Measurements from ENCODE around the gene C6orf52.
"Not testable (repeated sequence)": the region's sequence is repeated elsewhere in the genome, so short reads cannot be mapped to it uniquely, and the experiment has no call there.

The C6orf52 gene

DNA sequence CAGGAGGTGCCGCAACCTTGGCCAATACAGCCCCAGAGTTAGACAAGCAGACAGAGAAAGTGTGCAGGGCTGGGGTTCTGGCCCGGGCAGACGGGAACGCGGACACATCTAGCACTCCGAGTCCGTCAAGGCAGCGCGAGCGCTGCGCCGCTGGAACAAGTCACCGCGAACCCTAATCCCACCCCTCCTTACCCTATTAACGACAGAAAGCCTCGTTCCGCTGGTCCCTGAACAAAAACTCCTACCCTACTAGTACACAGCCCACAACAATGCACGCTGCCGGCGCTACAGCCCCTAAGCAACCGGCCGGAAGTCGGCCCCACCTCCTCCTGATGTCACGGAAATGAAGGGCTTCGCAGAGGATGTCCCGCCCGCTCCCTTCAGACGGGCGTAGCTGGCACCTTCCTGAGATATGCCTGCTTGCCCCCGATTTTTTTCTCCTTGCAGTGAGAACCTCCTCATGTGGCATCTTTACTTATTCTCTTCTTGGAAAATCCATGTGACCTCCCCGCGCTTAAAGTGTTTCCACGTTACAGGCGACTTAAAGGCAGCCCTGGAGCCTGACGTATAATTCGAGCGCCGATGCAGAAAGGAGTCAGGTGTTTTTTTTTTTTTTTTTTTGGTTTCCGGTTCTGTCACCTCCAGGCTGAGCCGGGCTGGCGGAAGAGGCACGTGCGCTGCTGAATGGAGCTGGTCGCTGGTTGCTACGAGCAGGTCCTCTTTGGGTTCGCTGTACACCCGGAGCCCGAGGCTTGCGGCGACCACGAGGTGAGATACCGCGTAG, at the start of gene C6orf52, which contains the start of gene PAK1IP1:
TSS of gene C6orf52 (minus strand) at position 315 of the 784 bp plus-strand sequence. CDS start 7,066 bp downstream, outside the sequence.
TSS of gene PAK1IP1 (plus strand) at position 671 of the 784 bp plus-strand sequence. CDS start at position 685, 14 bp downstream.
- DNase-seq = peak; percentile 99

DNA sequence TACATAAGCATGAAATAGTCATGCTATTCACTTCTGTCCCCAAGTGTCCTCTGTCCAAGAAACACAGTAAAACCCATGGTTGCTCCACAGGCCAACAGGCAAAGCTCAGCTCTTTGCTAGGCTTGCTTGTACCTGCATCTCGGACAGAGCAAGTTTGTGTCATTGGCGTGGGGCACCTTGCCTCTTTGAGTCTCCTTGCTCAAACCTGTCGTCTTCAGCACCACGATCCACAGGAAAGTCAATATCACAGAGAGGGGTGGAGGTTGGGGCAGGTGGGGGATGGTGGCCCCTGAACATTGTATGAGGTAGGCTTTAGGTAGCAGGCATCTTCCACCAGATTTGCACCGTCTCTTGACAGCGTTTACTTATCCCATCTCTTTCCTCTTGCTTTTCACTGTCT, 49.1 kb upstream of the C6orf52 start:
- DNase-seq = no peak

DNA sequence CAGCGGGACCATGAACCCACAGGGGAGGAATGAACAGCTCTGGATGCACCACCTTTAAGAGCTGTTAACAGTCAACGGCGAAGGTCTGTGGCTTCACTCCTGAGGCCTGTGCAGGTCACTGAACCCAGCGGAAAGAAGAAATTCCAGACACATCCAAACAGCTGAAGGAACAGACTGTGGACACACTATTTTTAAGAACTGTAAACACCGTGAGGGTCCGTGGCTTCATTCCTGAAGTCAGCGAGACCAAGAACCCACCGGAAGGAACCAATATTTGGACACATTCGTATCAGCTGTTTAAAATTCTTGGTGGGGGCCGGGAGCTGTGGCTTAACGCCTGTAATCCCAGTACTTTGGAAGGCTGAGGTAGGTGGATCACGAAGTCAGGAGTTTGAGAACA, 47.8 kb upstream of the C6orf52 start:
- no peak for DNase-seq

DNA sequence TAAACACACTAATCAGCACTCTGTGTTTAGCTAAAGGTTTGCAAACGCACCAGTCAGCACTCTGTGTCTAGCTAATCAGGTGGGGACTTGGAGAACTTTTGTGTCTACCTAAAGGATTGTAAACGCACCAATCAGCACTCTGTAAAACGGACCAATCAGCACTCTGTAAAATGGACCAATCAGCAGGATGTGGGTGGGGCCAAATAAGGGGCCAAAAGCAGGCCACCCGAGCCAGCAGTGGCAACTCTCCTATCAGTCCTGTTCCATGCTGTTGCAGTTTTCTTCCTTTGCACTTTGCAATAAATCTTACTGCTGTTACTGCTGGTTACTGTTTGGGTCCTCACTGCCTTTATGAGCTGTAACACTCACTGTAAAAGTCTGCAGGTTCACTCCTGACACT, 47.2 kb upstream of the C6orf52 start:
- not testable (repeated sequence) for DNase-seq

DNA sequence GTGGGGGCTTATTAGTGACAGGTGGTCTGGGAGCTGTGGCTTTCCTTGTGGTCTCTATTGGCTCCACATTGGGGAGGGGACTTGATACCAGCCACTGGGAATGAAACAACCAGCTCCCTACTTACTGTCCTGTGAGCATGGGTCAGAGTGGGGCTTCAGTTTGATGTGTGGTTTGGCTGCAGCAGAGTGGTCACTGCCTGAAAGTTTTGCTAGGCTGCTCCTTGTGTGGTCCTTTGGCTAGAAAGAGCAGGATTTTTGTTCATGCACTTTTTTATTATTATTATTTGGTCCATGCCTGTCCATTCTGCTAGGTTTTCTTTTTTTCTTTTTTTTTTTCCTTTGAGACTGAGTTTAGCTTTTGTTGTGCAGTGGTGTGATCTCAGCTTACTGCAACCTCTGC, 45.6 kb upstream of the C6orf52 start:
- no peak for DNase-seq

DNA sequence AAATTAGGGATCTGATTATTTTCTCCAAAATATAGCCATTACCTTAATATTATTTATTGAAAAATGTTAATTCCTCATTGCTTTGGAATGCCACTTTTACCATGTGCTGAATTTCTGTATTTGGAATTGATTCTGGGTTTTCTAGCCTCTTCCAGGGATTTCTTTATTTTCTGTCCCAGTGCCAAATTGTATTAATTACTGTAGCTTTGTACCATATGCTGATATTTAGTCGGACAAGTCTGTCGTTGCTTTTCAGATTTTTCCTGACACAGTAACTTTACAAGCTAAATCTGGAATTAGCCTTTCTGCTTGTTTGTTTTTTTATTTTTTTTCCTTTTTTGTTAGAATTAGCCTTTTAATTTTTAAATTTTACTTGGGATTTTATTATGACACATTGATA, 42.3 kb upstream of the C6orf52 start:
- DNase-seq = no peak

DNA sequence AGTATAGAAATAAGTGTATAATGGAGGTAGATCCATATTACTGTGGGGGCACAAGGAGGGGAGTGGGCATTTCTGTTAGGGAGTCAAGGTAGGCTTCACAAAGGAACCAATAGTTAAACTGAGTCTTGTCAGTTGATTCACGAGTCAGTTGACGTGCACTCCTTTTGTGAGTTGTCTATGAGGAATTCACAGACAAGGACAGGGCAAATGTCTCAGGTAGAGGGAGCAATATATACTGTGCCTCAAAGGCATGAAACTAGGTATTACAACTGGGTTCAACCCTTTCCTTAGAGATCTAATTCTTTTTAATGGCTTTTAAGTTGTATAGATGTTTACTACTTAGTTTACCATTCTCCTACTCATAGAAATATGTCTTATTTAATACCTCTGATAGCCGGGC, 39.4 kb upstream of the C6orf52 start:
- no peak for DNase-seq

DNA sequence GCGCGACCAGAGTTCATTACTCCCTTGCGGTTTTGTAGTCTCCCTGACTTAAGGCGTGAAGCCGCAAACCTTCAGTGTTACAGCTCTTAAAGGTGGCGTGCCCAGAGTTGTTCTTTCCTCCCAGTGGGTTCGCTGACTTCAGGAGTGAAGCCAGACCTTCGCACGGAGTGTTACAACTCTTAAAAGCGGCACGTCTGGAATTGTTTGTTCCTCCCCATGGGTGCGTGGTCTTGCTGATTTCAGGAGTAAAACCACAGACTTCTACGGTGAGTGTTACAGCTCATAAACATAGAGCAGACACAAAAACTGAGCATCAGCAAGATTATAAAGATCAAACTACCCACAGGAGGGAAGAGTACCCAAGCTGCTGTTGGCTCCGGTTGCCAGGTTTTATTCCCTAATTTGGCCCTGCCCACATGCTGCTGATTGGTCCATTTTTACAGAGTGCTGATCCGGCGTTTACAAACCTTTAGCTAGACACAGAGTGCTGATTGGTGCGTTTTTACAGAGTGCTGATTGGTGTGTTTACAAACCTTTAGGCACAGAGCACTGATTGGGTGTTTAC, 38.8 kb upstream of the C6orf52 start:
- no peak for DNase-seq

DNA sequence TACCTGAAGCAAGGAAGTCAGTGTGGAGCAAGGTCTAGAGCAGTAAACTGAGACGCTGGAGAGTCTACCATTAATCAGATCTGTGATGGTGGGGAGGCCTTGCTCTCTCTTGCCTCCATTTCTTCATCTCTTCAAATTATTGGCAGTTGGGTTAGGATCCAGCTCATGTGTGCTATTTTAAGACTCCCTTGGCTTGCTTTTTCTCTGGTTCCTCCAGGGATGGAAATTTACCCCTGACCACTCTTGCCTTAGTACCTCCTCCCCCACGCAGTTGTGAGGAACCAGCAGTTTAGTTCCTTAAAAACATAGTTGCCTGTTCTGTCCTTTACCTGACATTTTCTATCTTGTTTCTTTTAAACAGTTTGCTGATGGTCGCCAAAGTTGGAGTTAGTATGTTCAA, 35.8 kb upstream of the C6orf52 start:
- no peak for DNase-seq

DNA sequence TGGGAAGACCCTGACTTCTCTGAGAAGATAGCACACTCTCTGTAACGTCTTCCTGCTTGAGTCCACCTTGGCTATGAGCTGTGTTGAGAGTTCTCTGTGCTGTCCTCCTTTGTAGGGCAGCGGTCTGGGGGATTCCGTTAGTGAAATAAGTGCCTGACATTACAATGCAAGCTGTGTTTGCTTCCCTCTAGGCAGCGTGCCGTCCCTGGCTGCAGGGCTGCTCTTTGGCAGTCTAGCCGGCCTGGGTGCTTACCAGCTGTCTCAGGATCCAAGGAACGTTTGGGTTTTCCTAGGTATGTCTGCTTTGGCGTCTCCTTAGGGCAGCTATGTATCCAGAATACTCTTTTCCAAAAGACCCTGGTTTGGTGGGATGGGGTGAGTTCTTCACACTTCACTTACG, 31.3 kb upstream of the C6orf52 start:
- DNase-seq = no peak

DNA sequence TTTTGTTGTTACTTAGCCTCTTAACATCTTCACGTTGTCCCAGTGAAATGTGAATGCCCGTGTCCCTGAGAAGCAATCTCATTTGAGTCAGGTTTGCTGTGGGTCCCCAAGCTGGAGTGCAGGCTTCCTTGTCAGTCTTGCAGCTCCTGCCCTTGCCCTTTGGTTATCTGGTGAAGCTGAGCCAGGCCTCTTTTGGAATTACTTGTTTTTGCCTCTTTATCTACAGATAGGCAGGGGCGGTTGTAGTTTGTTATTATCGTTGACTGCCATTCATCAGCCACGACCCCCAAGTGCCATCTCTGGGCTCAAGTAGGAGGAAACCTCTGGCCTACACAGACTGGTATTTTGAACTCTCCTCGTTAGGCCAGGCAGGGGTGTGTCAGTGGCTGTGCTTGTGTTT, 30.6 kb upstream of the C6orf52 start:
- no peak for DNase-seq

DNA sequence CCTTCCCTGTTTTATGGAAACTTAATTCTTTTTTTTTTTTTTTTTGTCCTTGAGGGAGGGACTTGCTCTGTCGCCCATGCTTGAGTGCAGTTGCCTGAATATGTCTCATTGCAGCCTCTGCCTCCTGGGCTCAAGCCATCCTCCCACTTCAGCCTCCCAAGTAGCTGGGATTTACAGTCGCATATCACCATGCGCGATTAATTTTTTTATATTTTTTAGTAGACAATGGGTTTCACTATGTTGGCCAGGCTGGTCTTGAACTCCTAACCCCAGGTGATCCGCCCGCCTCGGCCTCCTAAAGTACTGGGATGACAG, 29.1 kb upstream of the C6orf52 start:
- no peak for DNase-seq

DNA sequence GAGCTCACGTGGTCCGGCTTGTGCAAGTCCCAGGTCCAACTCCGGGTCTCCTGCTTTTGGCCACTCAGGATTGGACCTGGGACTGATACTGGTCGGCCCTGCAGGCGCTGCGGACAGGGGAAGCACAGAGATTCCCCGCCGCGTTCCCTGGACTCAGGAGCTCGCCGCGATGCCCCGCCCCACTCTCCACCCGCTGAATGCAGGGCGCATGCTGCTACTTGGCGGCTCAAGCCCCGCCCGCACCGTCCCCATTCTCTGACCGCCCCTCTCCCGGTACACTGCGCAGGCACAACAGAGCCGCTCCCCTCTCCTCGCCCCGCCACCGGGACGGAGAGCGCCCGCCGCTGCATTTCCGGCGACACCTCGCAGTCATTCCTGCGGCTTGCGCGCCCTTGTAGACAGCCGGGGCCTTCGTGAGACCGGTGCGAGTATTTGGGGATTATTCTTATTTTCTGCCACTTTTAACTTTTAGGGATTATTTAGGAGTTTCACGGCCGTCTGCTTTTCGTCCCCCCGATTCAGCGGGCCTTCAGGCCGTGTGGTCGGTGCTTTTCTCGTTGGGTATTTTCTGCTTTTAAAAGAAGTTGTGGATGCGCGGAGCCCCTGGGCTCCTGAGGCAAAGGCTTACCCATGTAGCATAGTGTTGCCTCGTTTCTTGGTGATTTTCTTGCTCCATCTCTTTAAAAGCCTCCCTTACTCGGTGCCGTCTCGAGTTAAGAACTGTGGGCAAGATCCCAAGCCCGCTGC, 28.6 kb upstream of the C6orf52 start, which contains the start of gene TMEM14C:
TSS of gene TMEM14C (plus strand) at position 251 of the 747 bp plus-strand sequence. CDS start 1,544 bp downstream, outside the sequence.
- DNase-seq = peak; percentile 95

DNA sequence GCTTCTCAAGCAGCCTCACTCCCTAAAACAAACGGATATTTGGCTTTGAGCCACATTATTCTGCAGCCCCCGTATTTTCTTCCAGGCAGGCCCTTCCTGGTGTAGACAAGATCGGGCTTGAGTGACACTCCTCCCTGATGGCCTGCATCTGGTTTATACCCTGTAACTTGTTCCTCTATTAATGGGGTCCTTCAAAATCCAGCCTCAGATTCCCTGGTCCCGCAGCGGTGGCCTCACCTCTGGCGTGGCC, 28.1 kb upstream of the C6orf52 start:
- DNase-seq = no peak

DNA sequence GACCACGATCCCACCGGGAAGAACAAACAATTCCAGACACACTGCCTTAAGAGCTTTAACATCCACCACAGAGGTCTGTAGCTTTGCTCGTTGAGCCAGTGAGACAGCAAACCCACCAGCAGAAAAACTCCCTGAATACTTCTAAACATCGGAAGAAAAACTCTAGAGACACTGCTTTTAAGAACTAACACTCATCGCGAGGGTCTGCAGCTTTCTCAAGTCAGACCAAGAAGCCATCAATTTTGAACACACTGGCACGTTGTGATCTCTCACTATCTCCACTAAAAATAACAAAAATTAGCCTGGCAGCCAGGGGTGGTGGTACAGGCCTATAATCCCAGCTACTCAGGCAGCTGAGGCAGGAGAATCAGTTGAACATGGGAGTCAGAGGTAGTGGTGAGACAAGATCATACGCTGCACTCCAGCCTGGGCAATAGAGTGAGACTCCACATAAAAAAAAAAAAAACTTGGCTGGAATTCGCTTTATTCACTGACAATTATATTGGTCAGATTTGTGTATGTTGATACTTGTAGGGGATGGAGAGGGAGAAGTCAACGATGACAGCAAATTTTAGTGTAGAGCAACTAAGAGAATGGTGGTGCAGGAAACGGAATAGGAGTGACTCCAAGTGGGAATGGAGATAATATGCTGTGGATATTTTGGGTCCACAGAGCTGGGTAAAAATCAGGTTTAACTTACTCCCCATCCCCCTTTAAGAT, 27.6 kb upstream of the C6orf52 start:
- DNase-seq = no peak

DNA sequence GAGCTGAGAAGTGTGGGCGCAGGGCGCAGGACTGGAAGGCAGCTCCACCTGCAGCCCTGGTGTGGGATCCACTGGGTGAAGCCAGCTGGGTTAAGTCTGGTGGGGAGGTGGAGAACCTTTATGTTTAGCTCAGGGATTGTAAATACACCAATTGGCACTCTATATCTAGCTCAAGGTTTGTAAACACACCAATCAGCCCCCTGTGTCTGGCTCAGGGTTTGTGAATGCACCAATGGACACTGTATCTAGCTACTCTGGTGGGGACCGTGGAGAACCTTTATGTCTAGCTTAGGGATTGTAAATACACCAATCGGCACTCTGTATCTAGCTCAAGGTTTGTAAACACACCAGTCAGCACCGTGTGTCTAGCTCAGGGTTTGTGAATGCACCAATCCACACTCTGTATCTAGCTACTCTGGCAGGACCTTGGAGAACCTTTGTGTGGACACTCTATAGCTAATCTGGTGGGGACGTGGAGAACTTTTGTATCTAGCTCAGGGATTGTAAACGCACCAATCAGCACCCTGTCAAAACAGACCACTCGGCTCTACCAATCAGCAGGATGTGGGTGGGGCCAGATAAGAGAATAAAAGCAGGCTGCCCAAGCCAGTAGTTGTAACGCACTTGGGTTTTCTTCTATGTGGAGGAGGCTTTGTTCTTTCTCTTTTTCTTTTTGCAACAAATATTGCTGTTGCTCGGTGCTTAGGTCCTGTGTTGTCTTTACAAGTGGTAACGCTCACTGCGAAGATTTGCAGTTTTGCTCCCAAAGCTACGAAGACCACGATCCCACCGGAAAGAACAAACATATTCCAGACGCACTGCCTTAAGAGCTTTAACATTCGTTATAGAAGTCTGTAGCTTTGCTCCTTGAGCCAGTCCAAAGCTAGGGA, 26.8 kb upstream of the C6orf52 start:
- not testable (repeated sequence) for DNase-seq

DNA sequence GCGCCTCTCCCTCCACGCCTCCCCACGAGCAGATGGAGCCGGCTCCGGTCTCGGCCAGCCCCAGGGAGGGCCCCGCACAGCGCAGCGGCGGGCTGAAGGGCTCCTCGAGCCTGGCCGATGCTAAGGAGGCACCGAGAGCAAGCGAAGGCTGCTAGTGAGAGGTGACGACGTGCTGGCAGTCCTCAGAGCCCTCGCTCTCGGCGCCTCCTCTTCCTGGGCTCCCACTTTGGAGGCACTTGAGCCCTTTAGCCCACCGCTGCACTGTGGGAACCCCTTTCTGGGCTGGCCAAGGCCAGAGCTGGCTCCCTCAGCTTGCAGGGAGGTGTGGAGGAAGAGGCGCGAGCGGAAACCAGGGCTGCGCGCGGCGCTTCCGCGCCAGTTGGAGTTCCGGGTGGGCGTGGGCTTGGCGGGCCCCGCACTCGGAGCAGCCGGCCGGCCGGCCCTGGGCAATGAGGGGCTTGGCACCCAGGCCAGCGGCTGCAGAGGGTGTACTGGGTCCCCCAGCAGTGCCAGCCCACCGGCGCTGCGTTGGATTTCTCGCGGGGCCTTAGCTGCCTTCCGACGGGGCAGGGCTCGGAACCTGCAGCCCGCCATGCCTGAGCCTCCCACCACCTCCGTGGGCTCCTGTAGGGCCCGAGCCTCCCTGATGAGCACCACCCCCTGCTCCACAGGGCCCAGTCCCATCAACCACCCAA, 26.0 kb upstream of the C6orf52 start:
- peak; percentile 74 for DNase-seq

DNA sequence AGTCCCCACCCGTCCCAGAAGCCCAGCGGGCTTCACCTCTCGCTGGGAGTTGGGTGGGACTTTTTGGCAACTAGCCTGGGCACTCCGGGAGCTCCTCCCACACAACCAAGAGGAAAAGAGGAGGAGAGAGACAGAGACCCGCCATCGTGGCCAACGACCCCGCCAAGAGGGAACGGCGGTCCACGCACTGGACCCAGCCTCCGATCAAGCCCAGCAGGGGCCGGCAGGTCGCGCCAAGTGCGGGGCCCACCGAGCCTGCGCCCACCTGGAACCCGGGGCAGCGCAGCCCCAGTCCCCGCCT, 25.5 kb upstream of the C6orf52 start:
- no peak for DNase-seq

DNA sequence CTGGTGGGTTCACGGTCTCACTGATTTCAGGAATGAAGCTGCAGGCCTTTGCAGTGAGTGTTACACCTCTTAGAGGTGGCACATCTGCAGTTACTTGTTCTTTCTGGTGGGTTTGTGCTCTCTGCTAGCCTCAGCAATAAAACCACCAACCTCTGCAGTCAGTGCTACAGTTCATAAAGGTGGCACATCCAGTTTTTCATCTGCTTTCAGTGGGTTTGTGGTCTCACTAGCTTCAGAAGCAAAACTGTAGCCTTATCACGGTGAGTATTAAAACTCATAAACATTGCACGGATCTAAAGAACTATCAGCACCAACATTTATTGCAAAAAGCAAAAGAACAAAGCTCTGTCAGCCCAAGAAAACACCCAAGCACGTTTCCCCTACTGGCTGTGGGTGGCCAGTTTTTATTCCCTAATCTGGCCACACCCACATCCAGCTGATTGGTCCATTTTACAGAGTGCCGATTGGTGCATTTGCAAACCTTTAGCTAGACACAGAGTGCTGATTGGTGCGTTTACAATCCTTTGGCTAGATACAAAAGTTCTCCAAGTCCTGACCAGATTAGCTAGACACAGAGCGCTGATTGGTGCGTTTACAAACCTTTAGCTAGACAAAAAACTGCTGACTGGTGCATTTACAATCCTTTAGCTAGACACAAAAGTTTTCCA, 25.0 kb upstream of the C6orf52 start:
- no peak for DNase-seq

DNA sequence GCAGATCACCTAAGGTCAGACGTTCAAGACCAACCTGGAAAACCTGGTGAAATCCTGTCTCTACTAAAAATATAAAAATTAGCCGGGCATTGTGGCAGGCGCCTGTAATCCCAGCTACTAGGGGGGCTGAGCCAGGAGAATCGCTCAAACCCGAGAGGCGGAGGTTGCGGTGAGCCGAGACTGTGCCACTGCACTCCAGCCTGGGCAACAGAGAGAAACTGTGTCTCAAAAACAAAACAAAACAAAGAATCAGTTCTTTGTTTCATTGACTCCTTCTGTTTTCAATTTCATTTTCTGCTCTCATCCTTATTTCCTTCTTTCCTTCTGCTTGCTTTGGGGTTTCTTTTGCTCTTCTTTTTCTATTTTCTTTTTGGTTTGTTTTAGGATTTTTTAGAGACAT, 19.5 kb upstream of the C6orf52 start:
- no peak for DNase-seq

DNA sequence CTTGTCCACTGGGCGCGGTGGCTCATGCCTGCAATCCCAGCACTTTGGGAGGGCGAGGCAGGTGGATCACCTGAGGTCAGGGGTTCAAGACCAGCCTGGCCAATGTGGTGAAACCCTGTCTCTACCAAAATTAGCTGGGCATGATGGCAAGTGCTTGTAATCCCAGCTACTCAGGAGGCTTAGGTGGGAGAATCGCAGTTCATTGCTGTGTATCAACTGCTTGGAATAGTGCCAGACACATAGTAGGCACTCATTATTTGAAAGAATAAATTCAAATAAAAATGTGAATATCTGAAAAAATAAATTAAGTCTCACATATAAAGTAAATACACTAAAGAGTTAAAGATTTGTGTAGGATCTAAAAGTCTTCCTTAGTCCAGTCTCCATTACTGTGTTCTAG, 2.2 kb upstream of the C6orf52 start:
- no peak for DNase-seq

All from retina (tissue), 1 donor.